ENCODE data around the gene KIF3B. TPM values are rescaled to one million over a fixed set of nuclear protein-coding genes. Genes with fewer than 3 reads are reported as not detected.

The KIF3B gene
- total and polyA plus RNA-seq, 3 experiments from 2014 or later: 5.7 to 61.6 (median 61.0) TPM

DNA sequence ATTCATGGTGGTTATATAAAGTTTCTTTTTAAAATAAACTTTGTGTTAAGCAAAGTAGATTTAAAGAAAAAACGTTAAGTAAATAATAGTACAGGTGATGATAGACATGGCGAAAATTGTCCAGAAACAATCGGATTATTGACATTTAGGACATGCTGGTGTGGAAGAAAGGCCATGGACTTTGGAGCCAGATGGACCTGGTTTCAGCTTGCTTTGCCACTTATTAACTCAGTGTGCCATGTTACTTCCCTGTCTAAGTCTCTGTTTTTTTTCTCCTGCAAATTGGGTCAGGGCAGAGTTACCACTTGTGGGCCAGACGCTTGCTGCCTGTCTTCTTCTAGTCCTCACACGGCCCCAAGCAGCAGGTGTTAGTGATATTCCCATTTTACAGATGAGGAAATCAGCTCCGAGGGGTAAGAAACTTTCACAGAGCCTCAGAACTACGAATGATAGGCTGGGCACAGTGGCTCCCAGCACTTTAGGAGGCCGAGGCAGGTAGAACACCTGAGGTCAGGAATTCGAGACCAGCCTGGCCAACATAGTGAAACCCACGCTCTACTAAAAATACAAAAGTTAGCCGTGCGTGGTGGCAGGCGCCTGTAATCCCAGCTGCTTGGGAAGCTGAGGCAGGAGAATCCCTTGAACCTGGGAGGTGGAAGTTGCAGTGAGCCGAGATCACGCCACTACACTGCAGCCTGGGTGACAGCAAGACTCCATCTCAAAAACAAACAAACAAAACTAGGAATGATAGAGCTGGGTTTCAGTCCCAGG lies 12.4 kb downstream of the KIF3B start:
- Mint-ChIP-seq H3K4me1 (peaks cover 31 to 43% (median 41%) of the 10 kb centered on the region in 3 donors), H3K27ac (peak overlapping the region in 4 of 8 donors; percentile 3 to 66 (median 52)), H3K36me3 (peaks cover 0 to 7% (median 2%) of the 10 kb centered on the region in 3 donors), H3K4me3 (no peak overlapping the region), H3K27me3 (no peaks in the 10 kb centered on the region), H3K9me3 (no peaks in the 10 kb centered on the region)
- Histone ChIP-seq H3K4me1 (ENCODE audit: insufficient read depth, low read length) (peaks cover 26% of the 10 kb centered on the region), H3K27ac (ENCODE audit: low read depth, low read length) (no peak overlapping the region), H3K4me3 (ENCODE audit: low read length) (no peak overlapping the region), H3K9me3 (ENCODE audit: low read length) (no peaks in the 10 kb centered on the region), H3K27me3 (ENCODE audit: insufficient read depth, low read length, poor library complexity, severe bottlenecking) (no peaks in the 10 kb centered on the region), H3K36me3 (ENCODE audit: insufficient read depth, low read length) (no peaks in the 10 kb centered on the region)
- ChIA-PET POLR2A (no interaction called here), CTCF (interaction anchor here (1.3 kb wide), 1 partner anchor 12 kb away, joined by 5 read pairs; no protein-coding TSS in a partner anchor)
- DNase-seq: no peak

DNA sequence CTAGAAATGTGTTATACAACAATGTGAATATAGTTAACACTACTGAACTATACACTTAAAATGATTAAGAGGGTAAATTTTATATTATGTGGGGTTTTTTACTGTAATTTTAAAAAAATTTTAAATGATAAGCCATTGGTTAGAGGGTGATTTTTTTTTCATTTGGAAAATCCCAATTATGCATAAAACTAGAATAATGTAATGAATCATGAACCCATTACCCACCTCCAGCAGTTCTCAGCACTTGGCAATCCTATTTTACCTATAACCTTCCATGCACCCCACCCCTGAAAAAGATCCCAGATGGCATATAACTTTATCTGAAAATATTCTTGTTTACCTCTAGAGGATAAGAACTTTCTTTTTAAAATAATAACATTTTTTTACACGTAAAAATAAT lies 13.7 kb downstream of the KIF3B start:
- Histone ChIP-seq H3K36me3 (ENCODE audit: insufficient read depth, low read length) (no peaks in the 10 kb centered on the region), H3K27me3 (ENCODE audit: insufficient read depth, low read length, poor library complexity, severe bottlenecking) (no peaks in the 10 kb centered on the region), H3K27ac (ENCODE audit: low read depth, low read length) (no peak overlapping the region), H3K9me3 (ENCODE audit: low read length) (no peaks in the 10 kb centered on the region), H3K4me1 (ENCODE audit: insufficient read depth, low read length) (peaks cover 13% of the 10 kb centered on the region), H3K4me3 (ENCODE audit: low read length) (no peak overlapping the region)
- Mint-ChIP-seq H3K27ac (no peak overlapping the region), H3K4me1 (peaks cover 18 to 31% (median 29%) of the 10 kb centered on the region in 3 donors), H3K27me3 (no peaks in the 10 kb centered on the region), H3K9me3 (no peaks in the 10 kb centered on the region), H3K36me3 (peaks cover 0 to 7% (median 2%) of the 10 kb centered on the region in 3 donors), H3K4me3 (no peak overlapping the region)
- ChIA-PET POLR2A (no interaction called here), CTCF (interaction anchor here (0.6 kb wide), 1 partner anchor 34 kb away, joined by 3 read pairs; no protein-coding TSS in a partner anchor)
- DNase-seq: no peak

DNA sequence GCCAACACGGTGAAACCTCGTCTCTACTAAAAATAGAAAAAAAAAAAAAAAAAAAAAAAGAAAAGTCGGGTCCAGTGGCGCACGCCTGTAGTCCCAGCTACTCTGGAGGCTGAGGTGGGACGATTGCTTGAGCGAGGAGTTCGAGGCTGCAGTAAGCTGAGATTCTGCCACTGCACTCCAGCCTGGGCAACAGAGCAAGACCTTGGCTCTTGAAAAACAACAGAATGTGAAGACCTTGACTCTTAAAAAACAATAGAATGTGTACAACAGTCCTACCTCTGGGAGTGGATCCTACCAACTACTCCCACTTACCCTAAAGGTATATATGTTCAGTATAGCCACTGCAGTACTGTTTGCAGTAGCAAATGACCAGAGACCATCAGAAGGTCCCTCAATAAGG lies 15.1 kb downstream of the KIF3B start:
- no peaks in the 10 kb centered on the region for H3K36me3 ChIP-seq (ENCODE audit: insufficient read depth, low read length)
- peaks cover 0 to 7% (median 2%) of the 10 kb centered on the region in 3 donors for H3K36me3 Mint-ChIP-seq
- no peaks in the 10 kb centered on the region for H3K4me1 ChIP-seq (ENCODE audit: insufficient read depth, low read length)
- DNase-seq: no peak
- H3K9me3 Mint-ChIP-seq: no peaks in the 10 kb centered on the region
- no peak overlapping the region for H3K4me3 Mint-ChIP-seq
- ChIA-PET POLR2A (no interaction called here), CTCF (no interaction called here)
- no peak overlapping the region for H3K27ac ChIP-seq (ENCODE audit: low read depth, low read length)
- no peak overlapping the region for H3K4me3 ChIP-seq (ENCODE audit: low read length)
- H3K4me1 Mint-ChIP-seq: peaks cover 19 to 36% (median 34%) of the 10 kb centered on the region in 3 donors
- H3K27me3 Mint-ChIP-seq: no peaks in the 10 kb centered on the region
- H3K27ac Mint-ChIP-seq: no peak overlapping the region
- H3K27me3 ChIP-seq (ENCODE audit: insufficient read depth, low read length, poor library complexity, severe bottlenecking): no peaks in the 10 kb centered on the region
- H3K9me3 ChIP-seq (ENCODE audit: low read length): no peaks in the 10 kb centered on the region

DNA sequence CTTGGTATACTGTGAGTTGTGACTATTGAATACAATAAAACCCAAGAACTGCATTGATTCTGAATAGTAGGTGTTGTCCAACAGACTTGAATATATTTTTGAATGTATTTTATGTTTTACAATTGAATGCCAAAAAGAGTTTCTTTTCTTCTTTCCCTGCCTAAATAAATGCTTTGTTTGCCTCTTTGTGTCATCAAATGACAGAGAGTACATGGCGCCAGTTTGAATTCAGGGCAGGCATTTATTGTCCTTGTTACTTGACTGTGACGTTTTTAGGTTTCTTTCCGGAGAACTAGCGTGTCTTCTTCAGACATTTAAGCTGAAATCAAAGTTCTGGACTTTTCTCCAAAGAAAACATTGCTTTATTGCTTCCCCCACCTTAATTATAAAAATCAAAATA lies 16.6 kb downstream of the KIF3B start:
- ChIA-PET POLR2A (no interaction called here), CTCF (no interaction called here)
- Mint-ChIP-seq H3K36me3 (peaks cover 0 to 3% (median 2%) of the 10 kb centered on the region in 3 donors), H3K4me3 (no peak overlapping the region), H3K4me1 (peaks cover 21 to 37% (median 37%) of the 10 kb centered on the region in 3 donors), H3K27ac (peak overlapping the region in 1 of 8 donors; percentile 15), H3K27me3 (no peaks in the 10 kb centered on the region), H3K9me3 (no peaks in the 10 kb centered on the region)
- Histone ChIP-seq H3K9me3 (ENCODE audit: low read length) (no peaks in the 10 kb centered on the region), H3K4me3 (ENCODE audit: low read length) (no peak overlapping the region), H3K27ac (ENCODE audit: low read depth, low read length) (no peak overlapping the region), H3K27me3 (ENCODE audit: insufficient read depth, low read length, poor library complexity, severe bottlenecking) (no peaks in the 10 kb centered on the region), H3K4me1 (ENCODE audit: insufficient read depth, low read length) (no peaks in the 10 kb centered on the region), H3K36me3 (ENCODE audit: insufficient read depth, low read length) (no peaks in the 10 kb centered on the region)
- no peak for DNase-seq

DNA sequence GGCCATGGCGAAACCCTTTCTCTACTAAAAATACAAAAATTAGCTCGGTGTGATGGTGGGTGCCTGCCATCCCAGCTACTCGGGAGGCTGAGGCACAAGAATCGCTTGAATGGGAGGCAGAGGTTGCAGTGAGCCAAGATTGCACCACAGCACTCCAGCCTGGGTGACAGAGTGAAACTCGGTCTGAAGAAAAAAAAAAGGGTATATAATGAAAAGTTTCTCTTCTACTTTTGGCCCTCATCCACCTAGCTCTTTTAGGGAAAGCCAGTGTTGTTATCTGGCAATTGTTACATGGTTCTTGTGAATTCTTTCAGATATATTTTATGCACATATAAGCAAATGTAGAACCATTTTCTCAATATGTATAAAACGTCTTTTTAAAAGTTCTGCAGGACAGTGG lies 19.0 kb downstream of the KIF3B start:
- Mint-ChIP-seq H3K36me3 (peaks cover 0 to 4% (median 2%) of the 10 kb centered on the region in 3 donors), H3K9me3 (no peaks in the 10 kb centered on the region), H3K27me3 (no peaks in the 10 kb centered on the region), H3K27ac (no peak overlapping the region), H3K4me3 (no peak overlapping the region), H3K4me1 (peaks cover 16 to 44% (median 32%) of the 10 kb centered on the region in 3 donors)
- no peaks in the 10 kb centered on the region for H3K4me1 ChIP-seq (ENCODE audit: insufficient read depth, low read length)
- POLR2A ChIA-PET: no interaction called here
- CTCF ChIA-PET: no interaction called here
- no peaks in the 10 kb centered on the region for H3K27me3 ChIP-seq (ENCODE audit: insufficient read depth, low read length, poor library complexity, severe bottlenecking)
- no peak for DNase-seq
- no peak overlapping the region for H3K4me3 ChIP-seq (ENCODE audit: low read length)
- no peak overlapping the region for H3K27ac ChIP-seq (ENCODE audit: low read depth, low read length)
- no peaks in the 10 kb centered on the region for H3K9me3 ChIP-seq (ENCODE audit: low read length)
- no peaks in the 10 kb centered on the region for H3K36me3 ChIP-seq (ENCODE audit: insufficient read depth, low read length)

DNA sequence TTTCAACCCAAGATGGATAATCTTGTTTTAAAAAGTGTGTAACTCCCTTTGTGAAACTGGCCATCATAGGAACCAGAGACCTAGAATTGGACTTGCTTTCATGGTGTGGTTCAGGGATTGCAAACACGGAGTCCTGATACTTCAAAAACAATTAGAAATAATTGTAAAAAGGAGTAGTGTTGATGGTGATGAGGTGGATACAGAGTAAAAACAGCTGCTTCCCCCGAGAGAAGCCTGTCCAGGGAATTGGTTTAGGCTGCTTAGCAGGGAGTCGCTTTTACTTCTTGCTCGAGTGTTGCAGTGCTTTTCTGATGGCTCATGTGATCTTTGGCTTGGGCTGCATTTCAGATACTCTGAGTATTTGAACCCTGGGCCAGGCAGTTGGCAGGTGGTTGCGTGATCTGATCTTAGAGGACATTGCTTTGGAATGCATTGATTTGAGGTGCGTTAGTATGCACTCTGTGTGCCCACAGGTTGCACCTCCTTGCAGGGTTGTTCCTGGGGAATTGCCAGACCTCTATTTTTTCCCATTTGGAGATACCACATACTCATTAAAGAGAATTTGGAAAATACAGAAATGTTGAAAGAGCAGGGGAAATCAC lies 19.5 kb downstream of the KIF3B start:
- no peak overlapping the region for H3K27ac ChIP-seq (ENCODE audit: low read depth, low read length)
- H3K36me3 ChIP-seq (ENCODE audit: insufficient read depth, low read length): no peaks in the 10 kb centered on the region
- CTCF ChIA-PET: no interaction called here
- no peak overlapping the region for H3K4me3 ChIP-seq (ENCODE audit: low read length)
- Mint-ChIP-seq H3K9me3 (no peaks in the 10 kb centered on the region), H3K36me3 (peaks cover 0 to 8% (median 2%) of the 10 kb centered on the region in 3 donors), H3K4me3 (no peak overlapping the region), H3K4me1 (peaks cover 16 to 50% (median 37%) of the 10 kb centered on the region in 3 donors), H3K27ac (peak overlapping the region in 2 of 8 donors; percentile 19 to 79), H3K27me3 (no peaks in the 10 kb centered on the region)
- POLR2A ChIA-PET: no interaction called here
- no peaks in the 10 kb centered on the region for H3K9me3 ChIP-seq (ENCODE audit: low read length)
- H3K27me3 ChIP-seq (ENCODE audit: insufficient read depth, low read length, poor library complexity, severe bottlenecking): no peaks in the 10 kb centered on the region
- no peak for DNase-seq
- no peaks in the 10 kb centered on the region for H3K4me1 ChIP-seq (ENCODE audit: insufficient read depth, low read length)

DNA sequence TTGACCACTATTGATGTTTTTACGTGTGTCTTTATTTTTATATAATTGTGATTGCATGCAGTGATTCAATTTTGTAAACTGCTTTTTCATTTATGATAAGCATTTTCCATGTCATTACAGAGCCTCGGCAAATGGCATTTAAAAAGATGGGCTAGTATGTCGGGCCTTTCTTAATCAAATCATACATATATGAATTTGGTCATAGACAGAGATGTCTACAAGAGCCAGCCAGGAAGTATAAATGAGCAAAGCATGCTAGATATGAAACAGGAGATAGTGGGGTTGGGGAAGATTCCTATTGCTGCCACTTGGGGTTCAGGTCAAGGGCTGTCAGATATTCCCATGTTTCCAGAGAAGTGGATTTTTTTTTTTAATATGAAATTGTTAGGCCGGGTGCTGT lies 20.0 kb downstream of the KIF3B start:
- Histone ChIP-seq H3K9me3 (ENCODE audit: low read length) (no peaks in the 10 kb centered on the region), H3K4me1 (ENCODE audit: insufficient read depth, low read length) (no peaks in the 10 kb centered on the region), H3K36me3 (ENCODE audit: insufficient read depth, low read length) (no peaks in the 10 kb centered on the region), H3K27me3 (ENCODE audit: insufficient read depth, low read length, poor library complexity, severe bottlenecking) (no peaks in the 10 kb centered on the region), H3K4me3 (ENCODE audit: low read length) (no peak overlapping the region), H3K27ac (ENCODE audit: low read depth, low read length) (no peak overlapping the region)
- Mint-ChIP-seq H3K36me3 (peaks cover 0 to 10% (median 2%) of the 10 kb centered on the region in 3 donors), H3K27ac (no peak overlapping the region), H3K4me1 (peaks cover 16 to 55% (median 42%) of the 10 kb centered on the region in 3 donors), H3K27me3 (no peaks in the 10 kb centered on the region), H3K9me3 (no peaks in the 10 kb centered on the region), H3K4me3 (no peak overlapping the region)
- DNase-seq: no peak
- ChIA-PET POLR2A (no interaction called here), CTCF (no interaction called here)

DNA sequence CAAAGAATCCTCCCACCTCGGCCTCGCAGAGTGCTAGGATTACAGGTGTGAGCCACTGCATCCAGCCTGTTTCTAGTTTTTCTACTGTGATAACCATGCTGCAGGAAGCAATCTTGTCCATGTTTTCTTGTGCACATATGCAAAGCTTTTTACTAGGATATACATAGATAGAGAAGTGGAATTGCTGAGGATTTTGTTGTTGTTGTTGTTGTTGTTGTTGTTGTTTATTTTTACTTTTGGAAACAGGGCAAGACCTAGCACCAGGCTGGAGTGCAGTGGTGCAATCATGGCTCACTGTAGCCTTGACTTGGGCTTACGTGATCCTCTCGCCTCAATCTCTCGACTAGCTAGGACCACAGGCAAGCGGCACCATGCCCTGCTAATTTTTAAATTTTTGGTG lies 23.2 kb downstream of the KIF3B start:
- Histone ChIP-seq H3K4me3 (ENCODE audit: low read length) (no peak overlapping the region), H3K36me3 (ENCODE audit: insufficient read depth, low read length) (no peaks in the 10 kb centered on the region), H3K27ac (ENCODE audit: low read depth, low read length) (no peak overlapping the region), H3K4me1 (ENCODE audit: insufficient read depth, low read length) (no peaks in the 10 kb centered on the region), H3K27me3 (ENCODE audit: insufficient read depth, low read length, poor library complexity, severe bottlenecking) (no peaks in the 10 kb centered on the region), H3K9me3 (ENCODE audit: low read length) (no peaks in the 10 kb centered on the region)
- CTCF ChIA-PET: no interaction called here
- H3K27ac Mint-ChIP-seq: peak overlapping the region in 1 of 8 donors; percentile 47
- POLR2A ChIA-PET: interaction anchor here (0.6 kb wide), 1 partner anchor 25 kb away, joined by 3 read pairs; no protein-coding TSS in a partner anchor
- H3K27me3 Mint-ChIP-seq: no peaks in the 10 kb centered on the region
- H3K4me3 Mint-ChIP-seq: peak overlapping the region in 1 of 7 donors; percentile 55
- peaks cover 15 to 46% (median 43%) of the 10 kb centered on the region in 3 donors for H3K4me1 Mint-ChIP-seq
- no peaks in the 10 kb centered on the region for H3K9me3 Mint-ChIP-seq
- DNase-seq: no peak
- peaks cover 0 to 14% (median 1%) of the 10 kb centered on the region in 3 donors for H3K36me3 Mint-ChIP-seq

Measured in CD8-positive, alpha-beta memory T cell (primary cell).